Measurements from ENCODE around the gene DNM2. TPM values are rescaled to one million over a fixed set of nuclear protein-coding genes. Genes with fewer than 3 reads are reported as not detected.
"Not testable (repeated sequence)": the region's sequence is repeated elsewhere in the genome, so short reads cannot be mapped to it uniquely, and the experiment has no call there.

DNM2 gene
- total RNA-seq, 3 donors from 2014 or later: 83.1 to 98.6 (median 84.5) TPM

DNA sequence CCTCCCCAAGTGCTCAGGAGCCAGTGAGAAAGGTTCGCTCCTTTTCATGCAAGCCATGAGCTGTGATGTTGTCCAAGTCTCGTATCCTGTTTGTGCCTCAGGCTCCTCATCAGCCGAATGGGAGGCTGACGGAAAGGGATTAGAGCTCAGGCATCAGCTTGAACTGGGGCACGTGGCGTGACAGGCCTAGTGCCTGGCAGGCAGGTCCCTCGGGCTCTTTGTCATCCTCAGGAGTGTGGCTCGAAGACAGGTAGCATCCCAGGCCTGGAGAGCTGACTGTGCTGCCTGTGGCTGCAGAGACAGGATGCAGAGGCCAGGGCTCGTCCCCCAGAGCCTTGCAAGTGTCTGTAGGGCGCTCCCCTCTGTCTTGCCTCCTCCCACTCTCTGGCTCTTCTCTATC lies 38.5 kb downstream of the DNM2 start:
- intact Hi-C loops (cut with DNase I; ENCODE audit: low total_unique reads): no loop called here
- H3K27ac ChIP-seq: no peak overlapping the region
- no peak for DNase-seq (ENCODE audit: low spot score in 2 of 2)
- TF ChIP-seq POLR2A (IDR thresholded peaks at IDR 0.05) (no peak), POLR2AphosphoS5 (IDR thresholded peaks at IDR 0.05) (no peak)
- TF ChIP-seq, protein P1, sequence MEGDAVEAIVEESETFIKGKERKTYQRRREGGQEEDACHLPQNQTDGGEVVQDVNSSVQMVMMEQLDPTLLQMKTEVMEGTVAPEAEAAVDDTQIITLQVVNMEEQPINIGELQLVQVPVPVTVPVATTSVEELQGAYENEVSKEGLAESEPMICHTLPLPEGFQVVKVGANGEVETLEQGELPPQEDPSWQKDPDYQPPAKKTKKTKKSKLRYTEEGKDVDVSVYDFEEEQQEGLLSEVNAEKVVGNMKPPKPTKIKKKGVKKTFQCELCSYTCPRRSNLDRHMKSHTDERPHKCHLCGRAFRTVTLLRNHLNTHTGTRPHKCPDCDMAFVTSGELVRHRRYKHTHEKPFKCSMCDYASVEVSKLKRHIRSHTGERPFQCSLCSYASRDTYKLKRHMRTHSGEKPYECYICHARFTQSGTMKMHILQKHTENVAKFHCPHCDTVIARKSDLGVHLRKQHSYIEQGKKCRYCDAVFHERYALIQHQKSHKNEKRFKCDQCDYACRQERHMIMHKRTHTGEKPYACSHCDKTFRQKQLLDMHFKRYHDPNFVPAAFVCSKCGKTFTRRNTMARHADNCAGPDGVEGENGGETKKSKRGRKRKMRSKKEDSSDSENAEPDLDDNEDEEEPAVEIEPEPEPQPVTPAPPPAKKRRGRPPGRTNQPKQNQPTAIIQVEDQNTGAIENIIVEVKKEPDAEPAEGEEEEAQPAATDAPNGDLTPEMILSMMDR (IDR thresholded peaks at IDR 0.05): no peak
- H3K36me3 ChIP-seq: no peaks in the 10 kb centered on the region
- H3K4me3 ChIP-seq: no peak overlapping the region
- H3K4me1 ChIP-seq: peaks cover 0 to 3% of the 10 kb centered on the region in 2 donors
- no peaks in the 10 kb centered on the region for H3K27me3 ChIP-seq
- no peaks in the 10 kb centered on the region for H3K9me3 ChIP-seq

DNA sequence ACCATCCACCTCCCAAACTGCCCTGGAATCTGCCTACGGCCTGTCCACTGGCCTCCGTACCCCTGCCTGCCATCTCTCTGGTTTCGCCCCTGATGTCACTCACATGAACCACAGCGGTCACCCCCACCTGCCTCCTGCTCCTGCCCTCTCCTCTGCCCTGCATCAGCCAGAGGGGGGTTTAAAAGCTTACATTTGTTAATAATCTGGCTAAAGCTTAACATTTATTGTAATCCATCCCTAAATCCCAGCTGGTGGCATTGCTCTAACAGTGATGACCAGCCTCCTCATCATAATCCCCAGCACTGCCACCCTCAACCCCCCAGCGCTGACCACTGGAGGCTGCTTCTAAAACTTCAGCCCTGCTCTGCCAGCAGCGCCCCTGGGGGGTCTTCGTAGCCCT lies 38.9 kb downstream of the DNM2 start:
- no peaks in the 10 kb centered on the region for H3K4me1 ChIP-seq
- no peak overlapping the region for H3K27ac ChIP-seq
- H3K27me3 ChIP-seq: no peaks in the 10 kb centered on the region
- H3K9me3 ChIP-seq: no peaks in the 10 kb centered on the region
- DNase-seq (ENCODE audit: low spot score in 2 of 2): no peak
- TF ChIP-seq, protein P1 (IDR thresholded peaks at IDR 0.05): no peak
- no peak for TF ChIP-seq POLR2A (IDR thresholded peaks at IDR 0.05)
- no peak for TF ChIP-seq POLR2AphosphoS5 (IDR thresholded peaks at IDR 0.05)
- intact Hi-C loops (cut with DNase I; ENCODE audit: low total_unique reads): no loop called here
- no peak overlapping the region for H3K4me3 ChIP-seq
- H3K36me3 ChIP-seq: no peaks in the 10 kb centered on the region

DNA sequence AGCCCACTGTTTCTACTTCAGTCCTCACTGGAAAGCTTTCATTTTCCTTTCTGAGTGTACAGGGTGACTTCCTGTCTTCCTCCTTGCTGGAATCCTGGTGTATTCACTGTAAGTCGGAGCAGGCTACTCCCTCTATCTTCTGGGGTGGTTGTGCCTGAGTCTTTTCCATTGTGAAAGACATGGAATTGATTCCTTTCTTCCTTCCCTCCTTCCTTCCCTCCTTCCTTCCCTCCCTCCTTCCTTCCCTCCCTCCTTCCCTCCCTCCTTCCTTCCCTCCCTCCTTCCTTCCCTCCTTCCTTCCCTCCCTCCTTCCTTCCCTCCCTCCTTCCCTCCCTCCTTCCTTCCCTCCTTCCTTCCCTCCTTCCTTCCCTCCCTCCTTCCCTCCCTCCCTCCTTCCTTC lies 40.2 kb downstream of the DNM2 start:
- DNase-seq (ENCODE audit: low spot score in 2 of 2); intact Hi-C loops (cut with DNase I; ENCODE audit: low total_unique reads); H3K36me3 ChIP-seq; H3K4me3 ChIP-seq; H3K27me3 ChIP-seq; H3K9me3 ChIP-seq; H3K27ac ChIP-seq; H3K4me1 ChIP-seq: not testable (repeated sequence)

DNA sequence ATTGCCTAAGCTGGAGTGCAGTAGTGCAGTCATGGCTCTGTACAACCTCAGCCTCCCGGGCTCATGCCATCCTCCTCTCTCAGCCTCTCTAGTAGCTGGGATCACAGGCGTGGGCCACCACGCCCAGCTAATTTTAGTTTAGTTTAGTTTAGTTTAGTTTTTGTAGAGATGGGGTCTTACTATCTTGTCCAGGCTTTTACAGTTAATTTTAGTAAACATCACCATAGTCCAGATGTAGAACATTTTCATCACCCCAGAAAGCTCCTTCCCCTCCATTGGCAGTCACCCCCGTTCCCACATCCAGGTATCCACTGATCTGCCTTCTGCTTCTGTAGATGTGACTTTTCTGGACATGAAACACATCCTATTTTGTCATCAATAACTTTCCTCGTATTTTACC lies 41.1 kb downstream of the DNM2 start:
- H3K9me3 ChIP-seq: no peaks in the 10 kb centered on the region
- intact Hi-C loops (cut with DNase I; ENCODE audit: low total_unique reads): no loop called here
- no peaks in the 10 kb centered on the region for H3K36me3 ChIP-seq
- DNase-seq (ENCODE audit: low spot score in 2 of 2): no peak
- TF ChIP-seq POLR2AphosphoS5 (IDR thresholded peaks at IDR 0.05) (no peak), POLR2A (IDR thresholded peaks at IDR 0.05) (no peak)
- TF ChIP-seq, protein P1 (IDR thresholded peaks at IDR 0.05): no peak
- no peaks in the 10 kb centered on the region for H3K4me1 ChIP-seq
- H3K4me3 ChIP-seq: no peak overlapping the region
- peak overlapping the region; percentile 30 to 57 for H3K27ac ChIP-seq
- no peaks in the 10 kb centered on the region for H3K27me3 ChIP-seq

DNA sequence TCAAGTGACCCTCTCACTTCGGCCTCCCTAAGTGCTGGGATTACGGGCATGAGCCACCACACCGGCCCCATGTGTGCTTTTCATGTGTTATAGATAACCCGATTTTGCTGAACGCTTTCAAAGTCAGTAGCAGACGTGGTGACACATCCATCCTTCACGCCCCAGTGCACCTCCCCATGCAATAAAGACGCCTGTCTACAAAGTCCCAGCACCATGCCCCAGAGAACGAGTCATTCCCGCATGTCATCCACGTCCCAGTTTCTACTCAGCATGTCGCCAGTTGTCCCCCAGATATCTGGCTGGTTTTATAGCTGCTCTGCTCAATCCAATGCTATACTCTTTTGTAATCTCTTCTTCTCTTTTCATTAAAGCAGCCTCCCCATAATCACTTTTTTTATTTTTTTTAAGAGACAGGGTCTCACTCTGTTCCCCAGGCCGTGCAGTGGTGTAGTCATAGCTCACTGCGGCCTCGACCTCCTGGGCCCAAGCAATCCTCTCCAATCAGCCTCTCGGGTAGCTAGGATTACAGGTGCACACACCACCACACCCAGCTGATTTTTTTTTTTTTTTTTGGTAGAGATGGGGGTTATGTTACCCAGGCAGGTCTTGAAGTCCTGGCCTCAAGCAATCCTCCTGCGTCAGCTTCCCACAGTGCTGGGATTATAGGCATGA lies 42.5 kb downstream of the DNM2 start:
- H3K36me3 ChIP-seq: no peaks in the 10 kb centered on the region
- no peak for TF ChIP-seq POLR2AphosphoS5 (IDR thresholded peaks at IDR 0.05)
- no peak overlapping the region for H3K4me3 ChIP-seq
- no peak for DNase-seq (ENCODE audit: low spot score in 2 of 2)
- no peak overlapping the region for H3K27ac ChIP-seq
- no peaks in the 10 kb centered on the region for H3K4me1 ChIP-seq
- no peaks in the 10 kb centered on the region for H3K27me3 ChIP-seq
- H3K9me3 ChIP-seq: no peaks in the 10 kb centered on the region
- intact Hi-C loops (cut with DNase I; ENCODE audit: low total_unique reads): loop anchor here (10.0 kb wide), 1 partner anchor 46 kb away; the partner anchor contains the start of gene DNM2

DNA sequence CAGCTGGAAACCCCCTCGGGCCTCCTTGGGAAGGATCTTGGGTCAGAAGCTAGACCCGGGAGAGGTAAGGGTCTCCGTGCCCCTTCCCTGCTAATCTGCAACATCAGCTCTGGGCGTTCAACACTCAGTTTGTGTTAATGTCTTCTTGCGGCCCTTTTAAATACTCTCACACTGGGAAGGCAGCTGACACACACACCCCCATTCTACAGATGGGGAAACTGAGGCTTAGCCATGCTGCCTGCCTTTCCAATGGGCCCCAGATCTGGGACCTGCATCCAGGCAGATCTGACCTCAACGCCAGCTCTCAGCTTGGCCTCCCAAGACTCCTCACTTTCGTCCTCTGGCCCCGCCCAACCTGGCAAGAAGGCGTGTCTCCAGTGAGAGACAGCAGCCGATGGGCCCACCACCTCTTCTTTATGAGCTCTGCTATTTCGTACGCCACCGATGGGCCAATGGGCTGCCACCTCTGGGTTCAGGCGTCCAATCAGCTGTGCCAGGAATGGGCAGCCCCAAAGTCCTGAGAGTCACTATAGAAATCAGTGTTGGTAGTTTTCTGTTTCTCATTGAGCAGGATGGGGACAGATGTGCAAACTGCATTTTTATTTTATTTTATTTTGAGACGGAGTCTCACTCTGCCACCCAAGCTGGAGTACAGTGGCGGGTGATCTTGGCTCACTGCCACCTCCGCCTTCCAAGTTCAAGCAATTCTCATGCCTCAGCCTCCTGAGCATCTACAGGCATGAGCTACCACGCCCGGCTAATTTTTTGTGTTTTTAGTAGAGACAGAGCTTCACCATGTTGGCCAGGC lies 43.8 kb downstream of the DNM2 start:
- H3K36me3 ChIP-seq: no peaks in the 10 kb centered on the region
- H3K27ac ChIP-seq: peak overlapping the region in 1 of 2 donors; percentile 53
- peaks cover under 1 to 5% of the 10 kb centered on the region in 2 donors for H3K4me1 ChIP-seq
- no peak for DNase-seq (ENCODE audit: low spot score in 2 of 2)
- H3K27me3 ChIP-seq: no peaks in the 10 kb centered on the region
- H3K9me3 ChIP-seq: no peaks in the 10 kb centered on the region
- TF ChIP-seq, protein P1 (IDR thresholded peaks at IDR 0.05): no peak
- no peak for TF ChIP-seq POLR2A (IDR thresholded peaks at IDR 0.05)
- no peak for TF ChIP-seq POLR2AphosphoS5 (IDR thresholded peaks at IDR 0.05)
- intact Hi-C loops (cut with DNase I; ENCODE audit: low total_unique reads): loop anchor here (10.0 kb wide), 1 partner anchor 47 kb away; the partner anchor contains the start of gene DNM2
- H3K4me3 ChIP-seq: no peak overlapping the region
